H1 (cell line): ENCODE measurements around the gene WDR31. TPM values are rescaled to one million over a fixed set of nuclear protein-coding genes. Genes with fewer than 3 reads are reported as not detected.

Experiments used
- BCL11A ChIP-seq, 2 experiments: IDR thresholded peaks; one replicate each; pipeline ENCODE4 v1.6.1; 2011; ENCODE audit warnings: low read depth in 2 of 2, low read length in 2 of 2, mild to moderate bottlenecking in 2 of 2
- NRF1 ChIP-seq: IDR thresholded peaks from 2 replicates; pipeline ENCODE4 v1.6.1; 2011; ENCODE audit warnings: mild to moderate bottlenecking, low read depth, low read length, improper control_type of control experiment
- SRF ChIP-seq: IDR thresholded peaks from 2 replicates; pipeline ENCODE4 v1.6.1; 2011; ENCODE audit warnings: mild to moderate bottlenecking, low read depth, low read length, moderate library complexity
- TCF12 ChIP-seq: IDR thresholded peaks from 2 replicates; pipeline ENCODE4 v1.6.1; 2011; ENCODE audit warnings: low read depth, mild to moderate bottlenecking, low read length
- polyA plus RNA-seq, 7 experiments: library from polyadenylated mRNA; depleted of rRNA in 3 of 7; stranded (reverse) in 5 of 7; unstranded in 2 of 7; fragments of >200 nt in 5 of 7; fragments of 200-250 nt in 2 of 7; gene quantifications; 1 replicate in 5 of 7; 2 replicates in 1 of 7; 4 replicates in 1 of 7; pipeline versions ENCODE4 v1.2.1 to v1.2.3, GENCODE V29; 2011 to 2013; ENCODE audit warnings: missing spikeins in 2 of 7, mixed read lengths in 2 of 7
- total RNA-seq: library from RNA; stranded (reverse); fragmentation: NEBNext Ultra II Directional; extraction: Animal tissue kit (Norgen Biotek cat#: 25700); gene quantifications from 2 replicates; pipeline ENCODE4 v1.2.1, GENCODE V29; 2021
- TF ChIP-seq, protein P1 (sequence below): fragments of 300-600 bp; sonication (generic); IDR thresholded peaks from 2 replicates; pipeline ENCODE4 v1.7.1; 2012; ENCODE audit warnings: low read length, moderate library complexity, mild to moderate bottlenecking, inconsistent platforms; ENCODE audit not compliant: insufficient replicate concordance
- TF ChIP-seq, protein P2 (sequence below), 3 experiments: IDR thresholded peaks; 1 replicate in 2 of 3; 2 replicates in 1 of 3; pipeline versions ENCODE4 v1.5.1 to v1.6.1; 2011; ENCODE audit warnings: low read length in 3 of 3, mild to moderate bottlenecking in 3 of 3, inconsistent platforms in 2 of 3, low read depth in 1 of 3, moderate library complexity in 1 of 3; ENCODE audit not compliant: insufficient read depth in 1 of 3; ENCODE audit errors: control extremely low read depth in 1 of 3

The WDR31 gene
- total and polyA plus RNA-seq, 2 of the 8 experiments (the other 6 are each of a cell fraction or from before 2014, with no cell fraction given), result 0.27 to 0.28 TPM

DNA sequence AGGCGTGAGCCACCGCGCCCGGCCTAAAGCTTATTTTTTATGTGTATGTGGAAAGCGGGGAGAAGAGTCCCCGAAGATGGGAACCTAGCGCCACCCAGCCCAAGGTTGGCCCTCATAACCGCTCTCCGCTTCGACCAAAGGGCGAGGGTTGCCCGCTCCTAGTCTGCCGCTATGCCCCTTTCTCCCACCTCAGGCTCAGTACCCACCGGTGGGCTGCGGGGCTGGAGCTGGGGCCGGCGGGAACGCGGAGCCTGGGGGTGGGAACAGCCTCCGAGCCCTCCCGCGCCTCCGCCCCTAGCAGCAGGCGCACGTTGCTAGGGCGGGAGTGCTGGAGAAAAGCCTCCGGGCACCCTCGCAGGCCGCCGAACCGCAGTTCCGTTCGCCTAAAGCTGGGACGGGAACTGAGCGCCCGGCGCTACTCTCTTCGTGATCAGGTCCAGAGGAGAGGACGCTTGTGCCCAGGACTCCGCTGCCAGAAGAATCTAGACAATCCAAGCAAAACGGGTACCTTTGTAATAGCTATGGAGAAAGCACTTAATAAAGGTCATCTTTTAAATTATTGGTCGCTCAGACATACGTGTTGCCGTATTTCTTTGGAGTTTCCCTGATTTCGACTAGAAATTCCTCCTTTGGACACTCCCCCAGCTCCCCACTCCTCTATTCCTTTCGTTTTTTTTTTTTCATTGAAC lies at the start of gene WDR31 (continued):
- TF ChIP-seq, protein P1, sequence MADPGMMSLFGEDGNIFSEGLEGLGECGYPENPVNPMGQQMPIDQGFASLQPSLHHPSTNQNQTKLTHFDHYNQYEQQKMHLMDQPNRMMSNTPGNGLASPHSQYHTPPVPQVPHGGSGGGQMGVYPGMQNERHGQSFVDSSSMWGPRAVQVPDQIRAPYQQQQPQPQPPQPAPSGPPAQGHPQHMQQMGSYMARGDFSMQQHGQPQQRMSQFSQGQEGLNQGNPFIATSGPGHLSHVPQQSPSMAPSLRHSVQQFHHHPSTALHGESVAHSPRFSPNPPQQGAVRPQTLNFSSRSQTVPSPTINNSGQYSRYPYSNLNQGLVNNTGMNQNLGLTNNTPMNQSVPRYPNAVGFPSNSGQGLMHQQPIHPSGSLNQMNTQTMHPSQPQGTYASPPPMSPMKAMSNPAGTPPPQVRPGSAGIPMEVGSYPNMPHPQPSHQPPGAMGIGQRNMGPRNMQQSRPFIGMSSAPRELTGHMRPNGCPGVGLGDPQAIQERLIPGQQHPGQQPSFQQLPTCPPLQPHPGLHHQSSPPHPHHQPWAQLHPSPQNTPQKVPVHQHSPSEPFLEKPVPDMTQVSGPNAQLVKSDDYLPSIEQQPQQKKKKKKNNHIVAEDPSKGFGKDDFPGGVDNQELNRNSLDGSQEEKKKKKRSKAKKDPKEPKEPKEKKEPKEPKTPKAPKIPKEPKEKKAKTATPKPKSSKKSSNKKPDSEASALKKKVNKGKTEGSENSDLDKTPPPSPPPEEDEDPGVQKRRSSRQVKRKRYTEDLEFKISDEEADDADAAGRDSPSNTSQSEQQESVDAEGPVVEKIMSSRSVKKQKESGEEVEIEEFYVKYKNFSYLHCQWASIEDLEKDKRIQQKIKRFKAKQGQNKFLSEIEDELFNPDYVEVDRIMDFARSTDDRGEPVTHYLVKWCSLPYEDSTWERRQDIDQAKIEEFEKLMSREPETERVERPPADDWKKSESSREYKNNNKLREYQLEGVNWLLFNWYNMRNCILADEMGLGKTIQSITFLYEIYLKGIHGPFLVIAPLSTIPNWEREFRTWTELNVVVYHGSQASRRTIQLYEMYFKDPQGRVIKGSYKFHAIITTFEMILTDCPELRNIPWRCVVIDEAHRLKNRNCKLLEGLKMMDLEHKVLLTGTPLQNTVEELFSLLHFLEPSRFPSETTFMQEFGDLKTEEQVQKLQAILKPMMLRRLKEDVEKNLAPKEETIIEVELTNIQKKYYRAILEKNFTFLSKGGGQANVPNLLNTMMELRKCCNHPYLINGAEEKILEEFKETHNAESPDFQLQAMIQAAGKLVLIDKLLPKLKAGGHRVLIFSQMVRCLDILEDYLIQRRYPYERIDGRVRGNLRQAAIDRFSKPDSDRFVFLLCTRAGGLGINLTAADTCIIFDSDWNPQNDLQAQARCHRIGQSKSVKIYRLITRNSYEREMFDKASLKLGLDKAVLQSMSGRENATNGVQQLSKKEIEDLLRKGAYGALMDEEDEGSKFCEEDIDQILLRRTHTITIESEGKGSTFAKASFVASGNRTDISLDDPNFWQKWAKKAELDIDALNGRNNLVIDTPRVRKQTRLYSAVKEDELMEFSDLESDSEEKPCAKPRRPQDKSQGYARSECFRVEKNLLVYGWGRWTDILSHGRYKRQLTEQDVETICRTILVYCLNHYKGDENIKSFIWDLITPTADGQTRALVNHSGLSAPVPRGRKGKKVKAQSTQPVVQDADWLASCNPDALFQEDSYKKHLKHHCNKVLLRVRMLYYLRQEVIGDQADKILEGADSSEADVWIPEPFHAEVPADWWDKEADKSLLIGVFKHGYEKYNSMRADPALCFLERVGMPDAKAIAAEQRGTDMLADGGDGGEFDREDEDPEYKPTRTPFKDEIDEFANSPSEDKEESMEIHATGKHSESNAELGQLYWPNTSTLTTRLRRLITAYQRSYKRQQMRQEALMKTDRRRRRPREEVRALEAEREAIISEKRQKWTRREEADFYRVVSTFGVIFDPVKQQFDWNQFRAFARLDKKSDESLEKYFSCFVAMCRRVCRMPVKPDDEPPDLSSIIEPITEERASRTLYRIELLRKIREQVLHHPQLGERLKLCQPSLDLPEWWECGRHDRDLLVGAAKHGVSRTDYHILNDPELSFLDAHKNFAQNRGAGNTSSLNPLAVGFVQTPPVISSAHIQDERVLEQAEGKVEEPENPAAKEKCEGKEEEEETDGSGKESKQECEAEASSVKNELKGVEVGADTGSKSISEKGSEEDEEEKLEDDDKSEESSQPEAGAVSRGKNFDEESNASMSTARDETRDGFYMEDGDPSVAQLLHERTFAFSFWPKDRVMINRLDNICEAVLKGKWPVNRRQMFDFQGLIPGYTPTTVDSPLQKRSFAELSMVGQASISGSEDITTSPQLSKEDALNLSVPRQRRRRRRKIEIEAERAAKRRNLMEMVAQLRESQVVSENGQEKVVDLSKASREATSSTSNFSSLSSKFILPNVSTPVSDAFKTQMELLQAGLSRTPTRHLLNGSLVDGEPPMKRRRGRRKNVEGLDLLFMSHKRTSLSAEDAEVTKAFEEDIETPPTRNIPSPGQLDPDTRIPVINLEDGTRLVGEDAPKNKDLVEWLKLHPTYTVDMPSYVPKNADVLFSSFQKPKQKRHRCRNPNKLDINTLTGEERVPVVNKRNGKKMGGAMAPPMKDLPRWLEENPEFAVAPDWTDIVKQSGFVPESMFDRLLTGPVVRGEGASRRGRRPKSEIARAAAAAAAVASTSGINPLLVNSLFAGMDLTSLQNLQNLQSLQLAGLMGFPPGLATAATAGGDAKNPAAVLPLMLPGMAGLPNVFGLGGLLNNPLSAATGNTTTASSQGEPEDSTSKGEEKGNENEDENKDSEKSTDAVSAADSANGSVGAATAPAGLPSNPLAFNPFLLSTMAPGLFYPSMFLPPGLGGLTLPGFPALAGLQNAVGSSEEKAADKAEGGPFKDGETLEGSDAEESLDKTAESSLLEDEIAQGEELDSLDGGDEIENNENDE, result no peak
- TF ChIP-seq TCF12 (0 out of 2 replicates have a peak, but pooled peaks have one; percentile 44), NRF1 (no peak), BCL11A (IDR thresholded peaks at IDR 0.05; ENCODE audit: low read depth in 2 of 2, low read length in 2 of 2) (no peak), SRF (peak; percentile 55)
- TF ChIP-seq, protein P2, sequence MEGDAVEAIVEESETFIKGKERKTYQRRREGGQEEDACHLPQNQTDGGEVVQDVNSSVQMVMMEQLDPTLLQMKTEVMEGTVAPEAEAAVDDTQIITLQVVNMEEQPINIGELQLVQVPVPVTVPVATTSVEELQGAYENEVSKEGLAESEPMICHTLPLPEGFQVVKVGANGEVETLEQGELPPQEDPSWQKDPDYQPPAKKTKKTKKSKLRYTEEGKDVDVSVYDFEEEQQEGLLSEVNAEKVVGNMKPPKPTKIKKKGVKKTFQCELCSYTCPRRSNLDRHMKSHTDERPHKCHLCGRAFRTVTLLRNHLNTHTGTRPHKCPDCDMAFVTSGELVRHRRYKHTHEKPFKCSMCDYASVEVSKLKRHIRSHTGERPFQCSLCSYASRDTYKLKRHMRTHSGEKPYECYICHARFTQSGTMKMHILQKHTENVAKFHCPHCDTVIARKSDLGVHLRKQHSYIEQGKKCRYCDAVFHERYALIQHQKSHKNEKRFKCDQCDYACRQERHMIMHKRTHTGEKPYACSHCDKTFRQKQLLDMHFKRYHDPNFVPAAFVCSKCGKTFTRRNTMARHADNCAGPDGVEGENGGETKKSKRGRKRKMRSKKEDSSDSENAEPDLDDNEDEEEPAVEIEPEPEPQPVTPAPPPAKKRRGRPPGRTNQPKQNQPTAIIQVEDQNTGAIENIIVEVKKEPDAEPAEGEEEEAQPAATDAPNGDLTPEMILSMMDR (IDR thresholded peaks at IDR 0.05; ENCODE audit: control extremely low read depth in 1 of 3, insufficient read depth in 1 of 3, low read depth in 1 of 3, low read length in 3 of 3), result no peak
